ENCODE data around the gene C16orf96. TPM values are rescaled to one million over a fixed set of nuclear protein-coding genes. Genes with fewer than 3 reads are reported as not detected.

Gene C16orf96
- total RNA-seq (10 to 100 TPM; 10.3 to 15.1 TPM), polyA plus RNA-seq (ENCODE audit: insufficient read depth, low read depth, low replicate concordance) (19.8 TPM)
- long read RNA-seq, donor 1: 0 reads
- long read RNA-seq, donor 2: 0 reads

- Histone ChIP-seq H3K36me3 (ENCODE audit: low read depth, missing control alignments) (no peaks in the 10 kb centered on the region), H3K27ac (no peak within 1 kb of the TSS), H3K4me3 (no peak within 1 kb of the TSS), H3K4me1 (no peaks in the 10 kb centered on the region), H3K27me3 (no peaks in the 10 kb centered on the region), H3K9me3 (no peaks in the 10 kb centered on the region)
- TF ChIP-seq POLR2A (IDR thresholded peaks at IDR 0.05): no peak
- intact Hi-C loops (cut with DNase I; ENCODE audit: low total_unique reads): no loop called here
- 93 to 100% methylated on average over 1 to 4 of the region's 4 CpGs for WGBS, 2 donors
- no peak for DNase-seq
Observed at GRCh38 chr16:4556112-4556511, at the start of gene C16orf96. Gene C16orf96, plus strand, starts transcription at chr16:4556340. Its CDS starts 150 bp downstream, at chr16:4556490.

- H3K9me3 ChIP-seq: no peaks in the 10 kb centered on the region
- DNase-seq: peak; percentile 77
- peak overlapping the region in 1 of 2 donors; percentile 36 for H3K27ac ChIP-seq
- H3K27me3 ChIP-seq: no peaks in the 10 kb centered on the region
- no peaks in the 10 kb centered on the region for H3K36me3 ChIP-seq (ENCODE audit: low read depth, missing control alignments)
- WGBS, 2 donors: 18 to 21% methylated on average over 3 of the region's 3 CpGs
- intact Hi-C loops (cut with DNase I; ENCODE audit: low total_unique reads): no loop called here
- peaks cover 6% of the 10 kb centered on the region for H3K4me1 ChIP-seq
- no peak overlapping the region for H3K4me3 ChIP-seq
- no peak for TF ChIP-seq POLR2A (IDR thresholded peaks at IDR 0.05)
- TF ChIP-seq, protein P1, sequence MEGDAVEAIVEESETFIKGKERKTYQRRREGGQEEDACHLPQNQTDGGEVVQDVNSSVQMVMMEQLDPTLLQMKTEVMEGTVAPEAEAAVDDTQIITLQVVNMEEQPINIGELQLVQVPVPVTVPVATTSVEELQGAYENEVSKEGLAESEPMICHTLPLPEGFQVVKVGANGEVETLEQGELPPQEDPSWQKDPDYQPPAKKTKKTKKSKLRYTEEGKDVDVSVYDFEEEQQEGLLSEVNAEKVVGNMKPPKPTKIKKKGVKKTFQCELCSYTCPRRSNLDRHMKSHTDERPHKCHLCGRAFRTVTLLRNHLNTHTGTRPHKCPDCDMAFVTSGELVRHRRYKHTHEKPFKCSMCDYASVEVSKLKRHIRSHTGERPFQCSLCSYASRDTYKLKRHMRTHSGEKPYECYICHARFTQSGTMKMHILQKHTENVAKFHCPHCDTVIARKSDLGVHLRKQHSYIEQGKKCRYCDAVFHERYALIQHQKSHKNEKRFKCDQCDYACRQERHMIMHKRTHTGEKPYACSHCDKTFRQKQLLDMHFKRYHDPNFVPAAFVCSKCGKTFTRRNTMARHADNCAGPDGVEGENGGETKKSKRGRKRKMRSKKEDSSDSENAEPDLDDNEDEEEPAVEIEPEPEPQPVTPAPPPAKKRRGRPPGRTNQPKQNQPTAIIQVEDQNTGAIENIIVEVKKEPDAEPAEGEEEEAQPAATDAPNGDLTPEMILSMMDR (IDR thresholded peaks at IDR 0.05): peak; percentile 78 to 85 (median 82)
Observed at GRCh38 chr16:4506450-4506849, 49.7 kb upstream of the C16orf96 start.

DNA sequence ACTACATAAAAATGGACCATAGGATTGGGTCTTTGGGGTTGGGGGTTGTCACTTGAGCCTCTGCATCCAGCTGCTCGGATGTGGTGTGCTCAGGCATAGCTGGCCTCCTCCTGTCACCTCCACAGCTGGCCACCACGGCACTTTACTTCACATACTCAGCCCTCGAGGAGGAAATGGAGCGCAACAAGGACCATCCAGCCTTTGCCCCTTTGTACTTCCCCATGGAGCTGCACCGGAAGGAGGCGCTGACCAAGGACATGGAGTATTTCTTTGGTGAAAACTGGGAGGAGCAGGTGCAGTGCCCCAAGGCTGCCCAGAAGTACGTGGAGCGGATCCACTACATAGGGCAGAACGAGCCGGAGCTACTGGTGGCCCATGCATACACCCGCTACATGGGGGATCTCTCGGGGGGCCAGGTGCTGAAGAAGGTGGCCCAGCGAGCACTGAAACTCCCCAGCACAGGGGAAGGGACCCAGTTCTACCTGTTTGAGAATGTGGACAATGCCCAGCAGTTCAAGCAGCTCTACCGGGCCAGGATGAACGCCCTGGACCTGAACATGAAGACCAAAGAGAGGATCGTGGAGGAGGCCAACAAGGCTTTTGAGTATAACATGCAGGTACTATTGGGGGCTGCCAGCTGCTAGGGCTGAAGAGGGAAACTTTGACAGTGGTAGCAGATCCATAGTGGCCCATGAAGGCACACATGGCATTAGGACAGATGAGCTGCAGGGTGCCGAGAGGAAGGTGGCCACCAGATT lies 48.4 kb upstream of the C16orf96 start:
- Histone ChIP-seq H3K36me3 (ENCODE audit: low read depth, missing control alignments) (no peaks in the 10 kb centered on the region), H3K4me3 (no peak overlapping the region), H3K27me3 (no peaks in the 10 kb centered on the region), H3K9me3 (no peaks in the 10 kb centered on the region), H3K27ac (no peak overlapping the region), H3K4me1 (peaks cover 9% of the 10 kb centered on the region)
- 87 to 94% methylated on average over 13 to 17 of the region's 17 CpGs for WGBS, 2 donors
- no peak for DNase-seq
- TF ChIP-seq, protein P1 (IDR thresholded peaks at IDR 0.05): no peak
- TF ChIP-seq POLR2A (IDR thresholded peaks at IDR 0.05): no peak
- intact Hi-C loops (cut with DNase I; ENCODE audit: low total_unique reads): no loop called here

DNA sequence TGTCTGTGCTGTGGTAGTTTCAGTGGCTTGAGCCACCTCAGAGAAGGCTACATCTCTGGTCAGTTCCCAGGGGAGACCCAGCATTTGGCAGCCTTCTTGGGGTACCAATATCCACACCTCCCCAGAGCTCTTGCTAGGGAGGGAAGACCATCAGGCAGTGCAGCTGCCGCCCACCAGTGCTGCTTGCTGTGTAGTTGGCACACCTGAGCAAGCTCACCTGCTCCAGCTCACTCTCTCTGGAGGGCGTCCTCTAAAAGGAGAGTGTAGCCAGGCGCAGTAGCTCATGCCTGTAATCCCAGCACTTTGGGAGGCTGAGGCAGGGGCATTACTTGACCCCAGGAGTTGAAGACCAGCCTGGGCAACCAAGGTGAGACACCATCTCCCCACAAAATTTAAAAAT lies 47.3 kb upstream of the C16orf96 start:
- no peak for DNase-seq
- intact Hi-C loops (cut with DNase I; ENCODE audit: low total_unique reads): no loop called here
- Histone ChIP-seq H3K27me3 (no peaks in the 10 kb centered on the region), H3K36me3 (ENCODE audit: low read depth, missing control alignments) (no peaks in the 10 kb centered on the region), H3K4me3 (no peak overlapping the region), H3K4me1 (peaks cover 13% of the 10 kb centered on the region), H3K9me3 (no peaks in the 10 kb centered on the region), H3K27ac (no peak overlapping the region)
- TF ChIP-seq, protein P1 (IDR thresholded peaks at IDR 0.05): no peak
- TF ChIP-seq POLR2A (IDR thresholded peaks at IDR 0.05): no peak
- WGBS, 2 donors: 82 to 98% methylated on average over 2 to 3 of the region's 3 CpGs

GRCh38 chr16:4509420-4509819 lies 46.7 kb upstream of the C16orf96 start:
- TF ChIP-seq POLR2A (IDR thresholded peaks at IDR 0.05): no peak
- TF ChIP-seq, protein P1 (IDR thresholded peaks at IDR 0.05): no peak
- 84 to 91% methylated on average over 8 of the region's 8 CpGs for WGBS, 2 donors
- Histone ChIP-seq H3K27me3 (no peaks in the 10 kb centered on the region), H3K4me1 (peaks cover 13% of the 10 kb centered on the region), H3K9me3 (no peaks in the 10 kb centered on the region), H3K4me3 (no peak overlapping the region), H3K27ac (no peak overlapping the region), H3K36me3 (ENCODE audit: low read depth, missing control alignments) (no peaks in the 10 kb centered on the region)
- DNase-seq: no peak
- intact Hi-C loops (cut with DNase I; ENCODE audit: low total_unique reads): no loop called here
